GM12873 (cell line): ENCODE measurements around the gene REG4.

ENCODE experiments used
- CTCF ChIP-seq: IDR thresholded peaks from 2 replicates; pipeline ENCODE4 v1.5.1; 2012; ENCODE audit warnings: low read depth, mild to moderate bottlenecking, moderate library complexity, low read length, control low read depth; ENCODE audit not compliant: insufficient read depth; ENCODE audit errors: missing control alignments

REG4 gene

GRCh38 chr1:119784191-119784781, 27.0 kb downstream of the REG4 start:
- TF ChIP-seq CTCF: no peak

- TF ChIP-seq CTCF: no peak
These were observed 27.7 kb downstream of the REG4 start for GRCh38 chr1:119783354-119784185.

GRCh38 chr1:119782631-119783325, 28.5 kb downstream of the REG4 start:
- no peak for TF ChIP-seq CTCF

GRCh38 chr1:119781434-119782210, 29.6 kb downstream of the REG4 start:
- TF ChIP-seq CTCF: no peak

- no peak for TF ChIP-seq CTCF
These were observed 31.3 kb downstream of the REG4 start for GRCh38 chr1:119779869-119780356.

- TF ChIP-seq CTCF: no peak
These were observed 32.2 kb downstream of the REG4 start for GRCh38 chr1:119778886-119779560.
